ENCODE data around the gene TAS2R20. TPM values are rescaled to one million over a fixed set of nuclear protein-coding genes. Genes with fewer than 3 reads are reported as not detected.

TAS2R20 gene
- total and polyA plus RNA-seq, 2 donors, result 0.30 to 0.76 TPM

Other genes starting within 250 kb of the TAS2R20 start
- not detected for gene TAS2R7, start 195.7 kb downstream of the TAS2R20 start, total RNA-seq
- gene TAS2R7, start 195.7 kb downstream of the TAS2R20 start, polyA plus RNA-seq, result not detected
- not detected for gene TAS2R8, start 191.0 kb downstream of the TAS2R20 start, total RNA-seq
- not detected for gene TAS2R8, start 191.0 kb downstream of the TAS2R20 start, polyA plus RNA-seq
- gene TAS2R9, start 188.1 kb downstream of the TAS2R20 start, total RNA-seq, result not detected
- not detected for gene TAS2R9, start 188.1 kb downstream of the TAS2R20 start, polyA plus RNA-seq
- gene TAS2R10, start 171.9 kb downstream of the TAS2R20 start, total RNA-seq, result 0.47 TPM
- gene TAS2R10, start 171.9 kb downstream of the TAS2R20 start, polyA plus RNA-seq, result 0.21 TPM
- 1.5 TPM for gene PRR4, start 148.8 kb downstream of the TAS2R20 start, total RNA-seq
- 6.4 TPM for gene PRR4, start 148.8 kb downstream of the TAS2R20 start, polyA plus RNA-seq
- 18.7 TPM for gene PRH1, start 114.0 kb downstream of the TAS2R20 start, total RNA-seq
- gene PRH1, start 114.0 kb downstream of the TAS2R20 start, polyA plus RNA-seq, result 7.4 TPM
- 0.52 TPM for gene TAS2R13, start 88.7 kb downstream of the TAS2R20 start, total RNA-seq
- 0.05 TPM for gene TAS2R13, start 88.7 kb downstream of the TAS2R20 start, polyA plus RNA-seq
- gene PRH2, start 69.1 kb downstream of the TAS2R20 start, total RNA-seq, result 0.80 TPM
- 1.1 TPM for gene PRH2, start 69.1 kb downstream of the TAS2R20 start, polyA plus RNA-seq
- 1.0 TPM for gene TAS2R14, start 59.0 kb downstream of the TAS2R20 start, total RNA-seq
- 5.3 TPM for gene TAS2R14, start 59.0 kb downstream of the TAS2R20 start, polyA plus RNA-seq
- gene TAS2R50, start 11.4 kb downstream of the TAS2R20 start, total RNA-seq, result 0.47 TPM
- not detected for gene TAS2R50, start 11.4 kb downstream of the TAS2R20 start, polyA plus RNA-seq
- gene TAS2R19, start 24.3 kb upstream of the TAS2R20 start, total RNA-seq, result 2.0 TPM
- gene TAS2R19, start 24.3 kb upstream of the TAS2R20 start, polyA plus RNA-seq, result 1.6 TPM
- gene TAS2R31, start 33.1 kb upstream of the TAS2R20 start, total RNA-seq, result 2.0 TPM
- 0.75 TPM for gene TAS2R31, start 33.1 kb upstream of the TAS2R20 start, polyA plus RNA-seq
- gene TAS2R46, start 64.0 kb upstream of the TAS2R20 start, total RNA-seq, result 0.61 TPM
- gene TAS2R46, start 64.0 kb upstream of the TAS2R20 start, polyA plus RNA-seq, result 0.05 TPM
- 0.94 TPM for gene TAS2R43, start 94.0 kb upstream of the TAS2R20 start, total RNA-seq
- 0.14 TPM for gene TAS2R43, start 94.0 kb upstream of the TAS2R20 start, polyA plus RNA-seq
- 1.7 TPM for gene TAS2R30, start 136.3 kb upstream of the TAS2R20 start, total RNA-seq
- 0.14 TPM for gene TAS2R30, start 136.3 kb upstream of the TAS2R20 start, polyA plus RNA-seq
- gene SMIM10L1, start 172.9 kb upstream of the TAS2R20 start, total RNA-seq, result 9.6 TPM
- 16.9 TPM for gene SMIM10L1, start 172.9 kb upstream of the TAS2R20 start, polyA plus RNA-seq
- 0.09 TPM for gene TAS2R42, start 188.6 kb upstream of the TAS2R20 start, total RNA-seq
- gene TAS2R42, start 188.6 kb upstream of the TAS2R20 start, polyA plus RNA-seq, result 0.05 TPM

Measured in thymus (tissue), 2 donors.